Liver (tissue), 3 donors: ENCODE results near the gene CSN3.

ENCODE experiments used
- ATF3 ChIP-seq: IDR thresholded peaks from 2 replicates; pipeline ENCODE4 v1.6.1; 2016; ENCODE audit warnings: antibody characterized with exemption
- CTCF ChIP-seq: fragments of 150-350 bp; IDR thresholded peaks from 2 replicates; pipeline ENCODE4 v1.5.1; 2017; ENCODE audit warnings: improper control_type of control experiment, low read depth, low read length; ENCODE audit not compliant: missing input control
- EGR1 ChIP-seq, 2 donors: IDR thresholded peaks; 2 replicates each; pipeline ENCODE4 v1.6.1; 2016 to 2018; ENCODE audit warnings: antibody characterized with exemption in 2 of 2, low read depth in 2 of 2
- NR2F2 ChIP-seq: IDR thresholded peaks from 2 replicates; pipeline ENCODE4 v1.6.1; 2016; ENCODE audit warnings: antibody characterized with exemption
- REST ChIP-seq: IDR thresholded peaks from 2 replicates; pipeline ENCODE4 v1.6.1; 2016; ENCODE audit warnings: antibody characterized with exemption, mild to moderate bottlenecking
- TAF1 ChIP-seq: conservative IDR thresholded peaks from 2 replicates; pipeline ENCODE4 v1.6.1; 2016; ENCODE audit warnings: antibody characterized with exemption, mild to moderate bottlenecking
- donor health status: healthy.
- donor health status: healthy.

- TF ChIP-seq CTCF (no peak), REST (no peak), ATF3 (no peak), TAF1 (no peak), NR2F2 (no peak), EGR1 (IDR thresholded peaks at IDR 0.05; ENCODE audit: low read depth in 2 of 2) (no peak)
These were observed 57.8 kb downstream of the CSN3 start for GRCh38 chr4:70300215-70300614.
